ENCODE results near the gene TCF15. TPM values are rescaled to one million over a fixed set of nuclear protein-coding genes. Genes with fewer than 3 reads are reported as not detected.

Gene TCF15
- total and polyA plus RNA-seq, 2 experiments from 2014 or later = 3.8 to 4.0 TPM

DNA sequence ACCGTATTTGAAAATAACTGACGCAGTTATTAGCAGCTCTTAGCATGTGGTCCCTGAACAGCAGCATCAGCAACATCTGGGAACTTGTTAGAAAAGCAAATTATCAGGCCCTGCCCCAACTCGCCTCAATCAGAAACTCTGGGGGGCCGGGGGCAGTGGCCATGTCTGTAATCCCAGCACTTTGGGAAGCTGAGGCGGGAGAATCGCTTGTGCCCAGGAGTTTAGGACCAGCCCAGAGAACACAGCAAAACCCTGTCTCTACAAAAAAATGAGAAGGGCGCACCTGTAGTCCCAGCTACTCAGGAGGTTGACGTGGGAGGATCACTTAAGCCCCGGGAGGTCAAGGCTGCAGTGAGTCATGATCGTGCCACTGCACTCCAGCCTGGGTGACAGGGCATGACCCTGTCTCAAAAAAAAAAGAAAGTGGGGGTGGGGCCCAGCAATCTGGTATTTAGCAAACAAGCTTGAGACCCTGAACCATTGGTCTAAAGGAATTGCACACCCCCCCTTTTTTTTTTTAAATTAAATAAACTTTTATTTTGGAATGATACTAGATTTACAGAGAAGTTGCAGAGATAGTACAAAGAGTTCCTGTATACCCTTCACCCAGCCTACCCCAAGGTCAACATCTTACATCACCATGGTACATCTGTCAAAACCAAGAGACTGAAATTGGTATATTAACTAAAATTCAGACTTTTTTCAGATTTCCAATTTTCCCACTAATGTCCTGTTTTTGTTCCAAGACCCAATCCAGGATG, 36.2 kb upstream of the TCF15 start (continued):
- TF ChIP-seq, protein P1, sequence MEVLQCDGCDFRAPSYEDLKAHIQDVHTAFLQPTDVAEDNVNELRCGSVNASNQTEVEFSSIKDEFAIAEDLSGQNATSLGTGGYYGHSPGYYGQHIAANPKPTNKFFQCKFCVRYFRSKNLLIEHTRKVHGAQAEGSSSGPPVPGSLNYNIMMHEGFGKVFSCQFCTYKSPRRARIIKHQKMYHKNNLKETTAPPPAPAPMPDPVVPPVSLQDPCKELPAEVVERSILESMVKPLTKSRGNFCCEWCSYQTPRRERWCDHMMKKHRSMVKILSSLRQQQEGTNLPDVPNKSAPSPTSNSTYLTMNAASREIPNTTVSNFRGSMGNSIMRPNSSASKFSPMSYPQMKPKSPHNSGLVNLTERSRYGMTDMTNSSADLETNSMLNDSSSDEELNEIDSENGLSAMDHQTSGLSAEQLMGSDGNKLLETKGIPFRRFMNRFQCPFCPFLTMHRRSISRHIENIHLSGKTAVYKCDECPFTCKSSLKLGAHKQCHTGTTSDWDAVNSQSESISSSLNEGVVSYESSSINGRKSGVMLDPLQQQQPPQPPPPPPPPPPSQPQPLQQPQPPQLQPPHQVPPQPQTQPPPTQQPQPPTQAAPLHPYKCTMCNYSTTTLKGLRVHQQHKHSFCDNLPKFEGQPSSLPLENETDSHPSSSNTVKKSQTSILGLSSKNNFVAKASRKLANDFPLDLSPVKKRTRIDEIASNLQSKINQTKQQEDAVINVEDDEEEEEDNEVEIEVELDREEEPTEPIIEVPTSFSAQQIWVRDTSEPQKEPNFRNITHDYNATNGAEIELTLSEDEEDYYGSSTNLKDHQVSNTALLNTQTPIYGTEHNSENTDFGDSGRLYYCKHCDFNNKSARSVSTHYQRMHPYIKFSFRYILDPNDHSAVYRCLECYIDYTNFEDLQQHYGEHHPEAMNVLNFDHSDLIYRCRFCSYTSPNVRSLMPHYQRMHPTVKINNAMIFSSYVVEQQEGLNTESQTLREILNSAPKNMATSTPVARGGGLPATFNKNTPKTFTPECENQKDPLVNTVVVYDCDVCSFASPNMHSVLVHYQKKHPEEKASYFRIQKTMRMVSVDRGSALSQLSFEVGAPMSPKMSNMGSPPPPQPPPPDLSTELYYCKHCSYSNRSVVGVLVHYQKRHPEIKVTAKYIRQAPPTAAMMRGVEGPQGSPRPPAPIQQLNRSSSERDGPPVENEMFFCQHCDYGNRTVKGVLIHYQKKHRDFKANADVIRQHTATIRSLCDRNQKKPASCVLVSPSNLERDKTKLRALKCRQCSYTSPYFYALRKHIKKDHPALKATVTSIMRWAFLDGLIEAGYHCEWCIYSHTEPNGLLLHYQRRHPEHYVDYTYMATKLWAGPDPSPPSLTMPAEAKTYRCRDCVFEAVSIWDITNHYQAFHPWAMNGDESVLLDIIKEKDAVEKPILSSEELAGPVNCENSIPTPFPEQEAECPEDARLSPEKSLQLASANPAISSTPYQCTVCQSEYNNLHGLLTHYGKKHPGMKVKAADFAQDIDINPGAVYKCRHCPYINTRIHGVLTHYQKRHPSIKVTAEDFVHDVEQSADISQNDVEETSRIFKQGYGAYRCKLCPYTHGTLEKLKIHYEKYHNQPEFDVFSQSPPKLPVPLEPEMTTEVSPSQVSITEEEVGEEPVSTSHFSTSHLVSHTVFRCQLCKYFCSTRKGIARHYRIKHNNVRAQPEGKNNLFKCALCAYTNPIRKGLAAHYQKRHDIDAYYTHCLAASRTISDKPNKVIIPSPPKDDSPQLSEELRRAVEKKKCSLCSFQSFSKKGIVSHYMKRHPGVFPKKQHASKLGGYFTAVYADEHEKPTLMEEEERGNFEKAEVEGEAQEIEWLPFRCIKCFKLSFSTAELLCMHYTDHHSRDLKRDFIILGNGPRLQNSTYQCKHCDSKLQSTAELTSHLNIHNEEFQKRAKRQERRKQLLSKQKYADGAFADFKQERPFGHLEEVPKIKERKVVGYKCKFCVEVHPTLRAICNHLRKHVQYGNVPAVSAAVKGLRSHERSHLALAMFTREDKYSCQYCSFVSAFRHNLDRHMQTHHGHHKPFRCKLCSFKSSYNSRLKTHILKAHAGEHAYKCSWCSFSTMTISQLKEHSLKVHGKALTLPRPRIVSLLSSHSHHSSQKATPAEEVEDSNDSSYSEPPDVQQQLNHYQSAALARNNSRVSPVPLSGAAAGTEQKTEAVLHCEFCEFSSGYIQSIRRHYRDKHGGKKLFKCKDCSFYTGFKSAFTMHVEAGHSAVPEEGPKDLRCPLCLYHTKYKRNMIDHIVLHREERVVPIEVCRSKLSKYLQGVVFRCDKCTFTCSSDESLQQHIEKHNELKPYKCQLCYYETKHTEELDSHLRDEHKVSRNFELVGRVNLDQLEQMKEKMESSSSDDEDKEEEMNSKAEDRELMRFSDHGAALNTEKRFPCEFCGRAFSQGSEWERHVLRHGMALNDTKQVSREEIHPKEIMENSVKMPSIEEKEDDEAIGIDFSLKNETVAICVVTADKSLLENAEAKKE (CRISPR knock-in tag; IDR thresholded peaks at IDR 0.05) = no peak
- TF ChIP-seq POLR2AphosphoS5 (IDR thresholded peaks at IDR 0.05; ENCODE audit: low read depth) (no peak), NANOG (IDR thresholded peaks at IDR 0.05; ENCODE audit: borderline replicate concordance) (no peak), JUNB (IDR thresholded peaks at IDR 0.05; ENCODE audit: unreplicated experiment) (no peak), STAT1 (IDR thresholded peaks at IDR 0.05; ENCODE audit: unreplicated experiment) (no peak)

DNA sequence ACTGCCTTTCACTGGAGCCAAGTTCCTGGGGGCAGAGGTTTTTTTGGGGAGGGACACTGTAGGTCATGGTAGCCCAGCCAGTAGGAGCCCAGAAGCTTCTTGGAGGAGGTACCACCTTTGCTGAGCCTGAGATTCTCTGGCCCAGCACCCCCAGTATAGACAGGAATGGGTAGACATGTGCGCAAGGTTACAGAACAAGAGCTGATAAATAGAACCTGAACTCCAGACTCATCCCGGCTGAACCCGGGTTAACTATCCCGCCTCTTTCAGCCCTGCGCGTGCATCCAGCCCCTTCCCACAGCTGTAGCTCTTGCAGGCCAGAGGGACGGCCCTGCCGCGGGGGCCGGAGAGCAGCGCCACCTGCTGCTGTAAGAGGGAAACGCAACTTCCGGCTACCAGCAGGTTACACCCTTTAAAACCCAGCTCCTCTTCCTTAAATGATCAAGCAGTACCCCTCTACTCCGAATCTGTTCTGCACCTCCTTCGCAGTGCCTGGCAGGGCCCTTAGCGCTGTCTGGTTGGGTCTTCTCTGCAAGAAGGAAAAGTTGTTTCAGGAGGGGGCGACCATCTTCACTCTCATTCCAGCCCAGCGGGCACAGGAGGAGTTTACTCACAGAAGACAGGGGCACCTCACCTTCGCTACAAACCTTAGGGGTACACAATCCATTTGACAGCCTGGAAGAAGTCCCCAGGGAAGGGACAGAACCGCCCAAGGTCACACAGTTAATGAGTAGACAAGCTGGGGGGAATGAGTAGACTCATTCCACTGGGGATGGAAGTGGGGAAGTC, 35.4 kb upstream of the TCF15 start:
- Mint-ChIP-seq H3K27me3 (ENCODE audit: insufficient read depth, low read depth, poor library complexity) (peaks cover 22% of the 10 kb centered on the region), H3K4me3 (no peak overlapping the region), H3K4me1 (peaks cover 11% of the 10 kb centered on the region), H3K27ac (no peak overlapping the region), H3K9me3 (peaks cover 13% of the 10 kb centered on the region; the same call in 2 of the 3 replicates), H3K36me3 (ENCODE audit: low read depth) (peaks cover 40% of the 10 kb centered on the region)
- H2AFZ ChIP-seq = no peak overlapping the region
- DNase-seq (ENCODE audit: low spot score) (peak; percentile 87), ATAC-seq (peak; percentile 88)
- H3K79me2 ChIP-seq (replicated peaks; ENCODE audit: insufficient read depth) = no peaks in the 10 kb centered on the region
- H3K4me3 ChIP-seq = no peak overlapping the region
- H3K4me2 ChIP-seq = no peak overlapping the region
- H3K4me1 ChIP-seq (ENCODE audit: insufficient read depth) = 0 out of 2 replicates have a peak, but pooled peaks cover 4% of the 10 kb centered on the region
- 0 out of 2 replicates have a peak overlapping the region, but pooled peaks have one; percentile 15 for H3K27ac ChIP-seq (ENCODE audit: low read depth)
- no peaks in the 10 kb centered on the region for H3K27me3 ChIP-seq (ENCODE audit: insufficient read depth)
- no peaks in the 10 kb centered on the region for H3K36me3 ChIP-seq (ENCODE audit: insufficient read depth)
- H3K9me2 ChIP-seq (ENCODE audit: insufficient read depth) = no peaks in the 10 kb centered on the region
- TF ChIP-seq, protein P2, sequence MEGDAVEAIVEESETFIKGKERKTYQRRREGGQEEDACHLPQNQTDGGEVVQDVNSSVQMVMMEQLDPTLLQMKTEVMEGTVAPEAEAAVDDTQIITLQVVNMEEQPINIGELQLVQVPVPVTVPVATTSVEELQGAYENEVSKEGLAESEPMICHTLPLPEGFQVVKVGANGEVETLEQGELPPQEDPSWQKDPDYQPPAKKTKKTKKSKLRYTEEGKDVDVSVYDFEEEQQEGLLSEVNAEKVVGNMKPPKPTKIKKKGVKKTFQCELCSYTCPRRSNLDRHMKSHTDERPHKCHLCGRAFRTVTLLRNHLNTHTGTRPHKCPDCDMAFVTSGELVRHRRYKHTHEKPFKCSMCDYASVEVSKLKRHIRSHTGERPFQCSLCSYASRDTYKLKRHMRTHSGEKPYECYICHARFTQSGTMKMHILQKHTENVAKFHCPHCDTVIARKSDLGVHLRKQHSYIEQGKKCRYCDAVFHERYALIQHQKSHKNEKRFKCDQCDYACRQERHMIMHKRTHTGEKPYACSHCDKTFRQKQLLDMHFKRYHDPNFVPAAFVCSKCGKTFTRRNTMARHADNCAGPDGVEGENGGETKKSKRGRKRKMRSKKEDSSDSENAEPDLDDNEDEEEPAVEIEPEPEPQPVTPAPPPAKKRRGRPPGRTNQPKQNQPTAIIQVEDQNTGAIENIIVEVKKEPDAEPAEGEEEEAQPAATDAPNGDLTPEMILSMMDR (conservative IDR thresholded peaks at IDR 0.05; ENCODE audit: low read depth in 2 of 2) = peak; percentile 92 to 97
- TF ChIP-seq ZNF331 (CRISPR knock-in tag; IDR thresholded peaks at IDR 0.05; ENCODE audit: low read depth) = no peak
- TF ChIP-seq, protein P3, sequence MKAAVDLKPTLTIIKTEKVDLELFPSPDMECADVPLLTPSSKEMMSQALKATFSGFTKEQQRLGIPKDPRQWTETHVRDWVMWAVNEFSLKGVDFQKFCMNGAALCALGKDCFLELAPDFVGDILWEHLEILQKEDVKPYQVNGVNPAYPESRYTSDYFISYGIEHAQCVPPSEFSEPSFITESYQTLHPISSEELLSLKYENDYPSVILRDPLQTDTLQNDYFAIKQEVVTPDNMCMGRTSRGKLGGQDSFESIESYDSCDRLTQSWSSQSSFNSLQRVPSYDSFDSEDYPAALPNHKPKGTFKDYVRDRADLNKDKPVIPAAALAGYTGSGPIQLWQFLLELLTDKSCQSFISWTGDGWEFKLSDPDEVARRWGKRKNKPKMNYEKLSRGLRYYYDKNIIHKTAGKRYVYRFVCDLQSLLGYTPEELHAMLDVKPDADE (IDR thresholded peaks at IDR 0.05) = peak; percentile 72; the same call in 1 of the 2 replicates
- peaks cover 15% of the 10 kb centered on the region; the same call in 1 of the 2 replicates for H3F3A ChIP-seq (replicated peaks; ENCODE audit: low read depth)
- H4K20me1 ChIP-seq (replicated peaks; ENCODE audit: insufficient read depth) = no peaks in the 10 kb centered on the region; the same call in 1 of the 2 replicates

Measured in GM23338 (cell line).